ENCODE results near the gene DOCK9.

DNA sequence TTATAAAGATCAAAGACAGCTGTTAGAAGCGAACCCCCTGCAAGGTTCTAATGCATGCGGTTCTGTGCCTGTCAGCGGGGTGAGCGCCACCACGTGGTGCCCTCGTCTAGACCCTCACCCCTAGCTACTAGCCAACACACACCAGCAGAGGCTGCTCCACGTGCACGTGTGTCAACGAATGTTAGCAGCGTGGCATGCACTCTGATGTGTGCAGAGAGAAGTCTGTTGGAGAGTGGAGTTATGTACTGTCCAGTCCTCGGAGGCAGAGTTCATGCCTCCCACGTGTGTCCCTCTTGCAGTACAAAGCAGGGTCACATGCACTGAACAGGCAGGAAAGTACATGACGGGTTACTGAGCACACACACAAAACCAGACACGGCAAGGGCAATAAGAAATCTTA lies 150.4 kb downstream of the DOCK9 start:
- TF ChIP-seq, protein P1, sequence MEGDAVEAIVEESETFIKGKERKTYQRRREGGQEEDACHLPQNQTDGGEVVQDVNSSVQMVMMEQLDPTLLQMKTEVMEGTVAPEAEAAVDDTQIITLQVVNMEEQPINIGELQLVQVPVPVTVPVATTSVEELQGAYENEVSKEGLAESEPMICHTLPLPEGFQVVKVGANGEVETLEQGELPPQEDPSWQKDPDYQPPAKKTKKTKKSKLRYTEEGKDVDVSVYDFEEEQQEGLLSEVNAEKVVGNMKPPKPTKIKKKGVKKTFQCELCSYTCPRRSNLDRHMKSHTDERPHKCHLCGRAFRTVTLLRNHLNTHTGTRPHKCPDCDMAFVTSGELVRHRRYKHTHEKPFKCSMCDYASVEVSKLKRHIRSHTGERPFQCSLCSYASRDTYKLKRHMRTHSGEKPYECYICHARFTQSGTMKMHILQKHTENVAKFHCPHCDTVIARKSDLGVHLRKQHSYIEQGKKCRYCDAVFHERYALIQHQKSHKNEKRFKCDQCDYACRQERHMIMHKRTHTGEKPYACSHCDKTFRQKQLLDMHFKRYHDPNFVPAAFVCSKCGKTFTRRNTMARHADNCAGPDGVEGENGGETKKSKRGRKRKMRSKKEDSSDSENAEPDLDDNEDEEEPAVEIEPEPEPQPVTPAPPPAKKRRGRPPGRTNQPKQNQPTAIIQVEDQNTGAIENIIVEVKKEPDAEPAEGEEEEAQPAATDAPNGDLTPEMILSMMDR (IDR thresholded peaks at IDR 0.05), result no peak
- no peak for TF ChIP-seq POLR2A (IDR thresholded peaks at IDR 0.05)

Measured in ovary (tissue), 3 donors.